Aorta (tissue), 5 donors: ENCODE measurements around the gene SIGLEC6. TPM values are rescaled to one million over a fixed set of nuclear protein-coding genes. Genes with fewer than 3 reads are reported as not detected.

Experiments used
- ATAC-seq: fragments of 200-7000 bp; cut with Tn5 transposase; one replicate; pipeline ENCODE4 v1.9.1; 2022; ENCODE audit warnings: moderate library complexity; ENCODE audit not compliant: low FRiP score
- DNase-seq, 2 donors: peaks; one replicate each; pipeline ENCODE4 v3.0.0-alpha.2; 2020
- H3K27ac ChIP-seq, 2 donors: one replicate each; pipeline ENCODE4 v1.5.1; 2013; ENCODE audit warnings: low read length in 2 of 2, mild to moderate bottlenecking in 2 of 2, moderate library complexity in 2 of 2, control low read depth in 1 of 2, inconsistent platforms in 1 of 2, low read depth in 1 of 2
- H3K27me3 ChIP-seq, 2 donors: one replicate each; pipeline ENCODE4 v1.6.1; 2013; ENCODE audit warnings: control low read depth in 1 of 2, low read length in 1 of 2, mild to moderate bottlenecking in 1 of 2, moderate library complexity in 1 of 2; ENCODE audit not compliant: insufficient read depth in 2 of 2, control insufficient read depth in 1 of 2
- H3K36me3 ChIP-seq, 2 donors: one replicate each; pipeline ENCODE4 v1.6.1; 2013; ENCODE audit warnings: control low read depth in 1 of 2, low read length in 1 of 2, mild to moderate bottlenecking in 1 of 2; ENCODE audit not compliant: insufficient read depth in 2 of 2, control insufficient read depth in 1 of 2
- H3K4me1 ChIP-seq, 2 donors: one replicate each; pipeline ENCODE4 v1.6.1; 2013; ENCODE audit warnings: low read length in 2 of 2, control low read depth in 1 of 2, mild to moderate bottlenecking in 1 of 2, moderate library complexity in 1 of 2; ENCODE audit not compliant: insufficient read depth in 2 of 2, control insufficient read depth in 1 of 2
- H3K4me3 ChIP-seq, 2 donors: one replicate each; pipeline ENCODE4 v1.5.1; 2013; ENCODE audit warnings: low read length in 2 of 2, control low read depth in 1 of 2, mild to moderate bottlenecking in 1 of 2
- H3K9me3 ChIP-seq: one replicate; pipeline ENCODE4 v1.6.1; 2013; ENCODE audit warnings: mild to moderate bottlenecking, low read length; ENCODE audit not compliant: control insufficient read depth
- WGBS, 2 donors: extraction: QIAGEN DNeasy Blood & Tissue Kit; methylation state at CpG; one replicate each; pipeline ENCODE4 v1.1.7; 2013; 5-methylcytosine and 5-hydroxymethylcytosine counted together
- intact Hi-C, 2 donors: fragments of 100-400 bp; cut with DNase I; formaldehyde crosslinking; loops; one replicate each; pipeline versions ENCODE4 v1.14.2 to v1.15.0; 2022
- polyA plus RNA-seq, 2 donors: library from polyadenylated mRNA; stranded (reverse); fragments of 200-250 nt; gene quantifications; one replicate each; pipeline ENCODE4 v1.2.3, GENCODE V29; 2013
- total RNA-seq, 2 donors: library from RNA; stranded (reverse); fragmentation: NEBNext Ultra II Directional; extraction: Animal tissue kit (Norgen Biotek cat#: 25700); gene quantifications; one replicate each; pipeline ENCODE4 v1.2.1, GENCODE V29; 2021
- donor health status: healthy with polysubstance abuse.
- donor health status: Bipolar disorder and iron deficiency.
- donor health status: DM: no; HTN: no; CAD: no.
- donor health status: DM: no; HTN: no; CAD: no.
- donor health status: DM: yes; HTN: yes; CAD: no.

Gene SIGLEC6
- total and polyA plus RNA-seq, 4 donors = 0.52 to 2.9 TPM; not detected in 2

DNA sequence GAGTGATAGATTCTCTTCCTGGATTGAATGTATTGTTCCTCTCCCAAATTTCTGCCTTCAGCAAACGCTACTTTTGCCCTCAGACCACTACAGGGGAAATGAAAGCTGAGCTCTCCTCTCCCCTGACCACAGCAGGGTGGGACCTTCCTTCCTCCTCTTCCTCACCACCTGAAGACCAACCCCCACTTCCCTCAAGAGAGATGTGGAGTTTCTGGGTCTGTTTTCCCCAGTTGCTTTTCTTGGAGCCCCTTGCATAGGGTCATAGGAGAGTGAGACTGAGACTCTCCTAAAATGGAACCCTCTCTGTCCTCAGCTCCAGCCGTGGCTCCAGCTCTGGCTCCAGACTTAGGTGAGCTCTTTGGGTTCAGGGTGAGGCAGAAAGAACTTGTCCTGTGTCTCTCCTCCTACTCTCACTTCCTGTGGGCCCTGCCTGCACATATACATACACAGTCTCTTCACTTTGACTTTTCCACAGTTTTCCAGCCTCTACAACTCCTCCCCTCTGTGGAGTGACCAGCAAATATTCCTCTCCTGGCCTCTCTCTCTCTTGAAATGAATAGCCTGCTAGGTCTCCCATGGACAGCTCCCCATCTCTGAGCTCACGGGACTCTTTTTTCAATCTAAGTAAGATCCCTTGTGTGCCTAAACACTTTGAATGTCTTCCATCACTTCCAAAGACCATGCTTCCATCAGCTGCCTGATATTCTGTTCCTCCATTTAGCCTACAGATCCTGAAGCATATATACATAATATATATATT is 20.4 kb upstream of the SIGLEC6 start:
- no peaks in the 10 kb centered on the region for H3K36me3 ChIP-seq
- DNase-seq (no peak), ATAC-seq (no peak)
- H3K4me3 ChIP-seq = no peak overlapping the region
- 49 to 51% methylated on average over 3 of the region's 3 CpGs for WGBS, 2 donors
- no peaks in the 10 kb centered on the region for H3K27me3 ChIP-seq
- peaks cover 4% of the 10 kb centered on the region for H3K9me3 ChIP-seq
- intact Hi-C loops = no loop called here
- H3K4me1 ChIP-seq = no peaks in the 10 kb centered on the region
- no peak overlapping the region for H3K27ac ChIP-seq

GRCh38 chr19:51550848-51551672 is 19.6 kb upstream of the SIGLEC6 start:
- Histone ChIP-seq H3K9me3 (peaks cover 4% of the 10 kb centered on the region), H3K4me3 (no peak overlapping the region), H3K27me3 (no peaks in the 10 kb centered on the region), H3K36me3 (no peaks in the 10 kb centered on the region), H3K4me1 (no peaks in the 10 kb centered on the region), H3K27ac (no peak overlapping the region)
- DNase-seq (no peak), ATAC-seq (no peak)
- 77 to 83% methylated on average over 20 of the region's 20 CpGs for WGBS, 2 donors
- intact Hi-C loops = no loop called here

GRCh38 chr19:51549533-51550324 is 18.3 kb upstream of the SIGLEC6 start:
- Histone ChIP-seq H3K27ac (no peak overlapping the region), H3K27me3 (no peaks in the 10 kb centered on the region), H3K4me3 (no peak overlapping the region), H3K4me1 (no peaks in the 10 kb centered on the region), H3K9me3 (peaks cover 1% of the 10 kb centered on the region), H3K36me3 (no peaks in the 10 kb centered on the region)
- no peak for ATAC-seq
- 63 to 64% methylated on average over 8 of the region's 8 CpGs for WGBS, 2 donors
- intact Hi-C loops = no loop called here
- DNase-seq = no peak

- no peak overlapping the region for H3K27ac ChIP-seq
- 69 to 77% methylated on average over 4 of the region's 4 CpGs for WGBS, 2 donors
- H3K36me3 ChIP-seq = no peaks in the 10 kb centered on the region
- no peak overlapping the region for H3K4me3 ChIP-seq
- intact Hi-C loops = no loop called here
- no peaks in the 10 kb centered on the region for H3K27me3 ChIP-seq
- no peaks in the 10 kb centered on the region for H3K9me3 ChIP-seq
- DNase-seq (no peak), ATAC-seq (no peak)
- no peaks in the 10 kb centered on the region for H3K4me1 ChIP-seq
Measured at GRCh38 chr19:51548891-51549305, 17.4 kb upstream of the SIGLEC6 start.

GRCh38 chr19:51548213-51548651 is 16.8 kb upstream of the SIGLEC6 start:
- intact Hi-C loops = no loop called here
- no peaks in the 10 kb centered on the region for H3K4me1 ChIP-seq
- no peaks in the 10 kb centered on the region for H3K27me3 ChIP-seq
- H3K27ac ChIP-seq = no peak overlapping the region
- DNase-seq (no peak), ATAC-seq (no peak)
- WGBS, 2 donors = 70 to 80% methylated on average over 5 of the region's 5 CpGs
- no peak overlapping the region for H3K4me3 ChIP-seq
- no peaks in the 10 kb centered on the region for H3K9me3 ChIP-seq
- H3K36me3 ChIP-seq = no peaks in the 10 kb centered on the region

- H3K27me3 ChIP-seq = no peaks in the 10 kb centered on the region
- intact Hi-C loops = no loop called here
- no peak overlapping the region for H3K27ac ChIP-seq
- no peak overlapping the region for H3K4me3 ChIP-seq
- WGBS, 2 donors = 42 to 47% methylated on average over 7 of the region's 7 CpGs
- no peaks in the 10 kb centered on the region for H3K36me3 ChIP-seq
- no peaks in the 10 kb centered on the region for H3K4me1 ChIP-seq
- DNase-seq (no peak), ATAC-seq (no peak)
- no peaks in the 10 kb centered on the region for H3K9me3 ChIP-seq
Measured at GRCh38 chr19:51547397-51548212, 16.1 kb upstream of the SIGLEC6 start.

DNA sequence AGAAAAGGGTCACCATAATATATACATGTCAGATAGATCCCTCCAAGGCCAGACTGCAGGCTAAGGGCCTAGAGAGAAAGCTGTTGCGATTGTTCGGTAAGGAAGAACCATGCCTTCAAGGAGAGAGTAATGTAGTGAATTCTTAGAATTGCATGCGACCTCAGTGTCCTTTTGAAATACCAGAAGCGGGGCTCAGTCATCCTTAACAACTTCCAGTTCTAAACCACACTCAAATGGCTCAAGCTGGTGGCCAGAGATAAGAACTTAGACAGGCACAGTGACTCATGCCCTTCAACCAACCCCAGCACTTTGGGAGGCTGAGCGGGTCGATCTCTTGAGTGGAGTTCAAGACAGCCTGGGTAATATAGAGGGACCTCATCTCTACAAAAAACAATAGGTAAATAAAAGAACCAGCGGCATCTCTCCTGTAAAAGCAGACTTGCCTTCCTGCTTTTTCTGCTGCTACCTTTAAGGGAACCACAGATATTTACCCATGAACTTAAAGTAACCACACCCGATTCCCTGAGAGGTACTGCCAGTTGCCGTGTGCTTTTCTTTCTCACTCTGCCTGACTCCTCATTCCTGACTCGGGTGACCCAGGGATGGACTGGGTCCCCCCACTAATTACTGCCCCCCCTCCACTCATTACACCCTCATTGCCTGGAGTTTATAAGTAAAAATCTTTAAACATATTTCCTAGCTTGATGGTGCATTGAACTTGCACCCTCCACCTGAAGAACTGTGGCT is 15.4 kb upstream of the SIGLEC6 start:
- 67% methylated on average over 10 of the region's 10 CpGs for WGBS, 2 donors

More for the DNA sequence above, 15.4 kb upstream of the SIGLEC6 start:
- Histone ChIP-seq H3K4me3 (no peak overlapping the region), H3K27ac (no peak overlapping the region), H3K9me3 (no peaks in the 10 kb centered on the region), H3K27me3 (no peaks in the 10 kb centered on the region), H3K4me1 (no peaks in the 10 kb centered on the region), H3K36me3 (no peaks in the 10 kb centered on the region)
- ATAC-seq (no peak), DNase-seq (no peak)
- intact Hi-C loops = no loop called here
